ENCODE data around the gene IL17RD.

IL17RD gene

GRCh38 chr3:57065588-57065987 is 99.6 kb downstream of the IL17RD start:
- no peak for DNase-seq (ENCODE audit: low spot score)

- no peak for DNase-seq (ENCODE audit: low spot score)
These were observed 100.6 kb downstream of the IL17RD start for GRCh38 chr3:57064572-57064971.

GRCh38 chr3:57064001-57064400 is 101.2 kb downstream of the IL17RD start:
- DNase-seq (ENCODE audit: low spot score): no peak

- no peak for DNase-seq (ENCODE audit: low spot score)
These were observed 102.1 kb downstream of the IL17RD start for GRCh38 chr3:57063032-57063431.

GRCh38 chr3:57062101-57062631 is 103.0 kb downstream of the IL17RD start:
- no peak for DNase-seq (ENCODE audit: low spot score)

GRCh38 chr3:57061556-57061955 is 103.6 kb downstream of the IL17RD start:
- no peak for DNase-seq (ENCODE audit: low spot score)

GRCh38 chr3:57060089-57060821 is 104.9 kb downstream of the IL17RD start, which contains the start of gene SPATA12:
SPATA12 (plus strand) TSS chr3:57060664; CDS start chr3:57073695, 13,031 bp downstream.
- peak; percentile 88 for DNase-seq (ENCODE audit: low spot score)

- no peak for DNase-seq (ENCODE audit: low spot score)
These were observed 105.7 kb downstream of the IL17RD start for GRCh38 chr3:57059411-57059810.

- no peak for DNase-seq (ENCODE audit: low spot score)
These were observed 107.8 kb downstream of the IL17RD start for GRCh38 chr3:57057351-57057750.

GRCh38 chr3:57053122-57053521 is 112.0 kb downstream of the IL17RD start:
- DNase-seq (ENCODE audit: low spot score): no peak

GRCh38 chr3:57052662-57053061 is 112.5 kb downstream of the IL17RD start:
- no peak for DNase-seq (ENCODE audit: low spot score)

- no peak for DNase-seq (ENCODE audit: low spot score)
These were observed 116.4 kb downstream of the IL17RD start for GRCh38 chr3:57048728-57049127.

GRCh38 chr3:57048052-57048671 is 117.0 kb downstream of the IL17RD start:
- no peak for DNase-seq (ENCODE audit: low spot score)

- no peak for DNase-seq (ENCODE audit: low spot score)
These were observed 118.9 kb downstream of the IL17RD start for GRCh38 chr3:57046101-57046765.

GRCh38 chr3:57043518-57043917 is 121.6 kb downstream of the IL17RD start:
- DNase-seq (ENCODE audit: low spot score): no peak

- DNase-seq (ENCODE audit: low spot score): no peak
These were observed 123.5 kb downstream of the IL17RD start for GRCh38 chr3:57041674-57042073.

Data from AG08396 (cell line).